NCI-H446 (cell line): ENCODE measurements around the gene CCZ1.
A peak's percentile ranks its signal among the peaks of the same experiment; 100 is the strongest.
"Not testable (repeated sequence)": the region's sequence is repeated elsewhere in the genome, so short reads cannot be mapped to it uniquely, and the experiment has no call there.

ENCODE experiments used
- DNase-seq, 2 experiments: peaks; one replicate each; lab custom pipeline; 2025; lab: John Stamatoyannopoulos, UW

CCZ1 gene

GRCh38 chr7:5898480-5899224 lies at the start of gene CCZ1:
TSS of gene CCZ1 (plus strand) at chr7:5898733. CDS start at chr7:5898800, 67 bp downstream.
- peak in 1 of 2 experiments; percentile 45 for DNase-seq

GRCh38 chr7:5850944-5851343 lies 47.6 kb upstream of the CCZ1 start:
- no peak for DNase-seq

- DNase-seq: no peak
These were observed 43.8 kb upstream of the CCZ1 start for GRCh38 chr7:5854738-5855137.

GRCh38 chr7:5857041-5857575 lies 41.4 kb upstream of the CCZ1 start:
- DNase-seq: not testable (repeated sequence)

GRCh38 chr7:5858494-5858893 lies 40.0 kb upstream of the CCZ1 start:
- not testable (repeated sequence) for DNase-seq

- not testable (repeated sequence) for DNase-seq
These were observed 37.3 kb upstream of the CCZ1 start for GRCh38 chr7:5861281-5861680.

GRCh38 chr7:5862753-5863366 lies 35.7 kb upstream of the CCZ1 start:
- not testable (repeated sequence) for DNase-seq

GRCh38 chr7:5865279-5865931 lies 33.1 kb upstream of the CCZ1 start:
- not testable (repeated sequence) for DNase-seq

GRCh38 chr7:5867060-5867459 lies 31.5 kb upstream of the CCZ1 start:
- DNase-seq: no peak

- DNase-seq: not testable (repeated sequence)
These were observed 29.6 kb upstream of the CCZ1 start for GRCh38 chr7:5868928-5869341.

- no peak for DNase-seq
These were observed 28.8 kb upstream of the CCZ1 start for GRCh38 chr7:5869691-5870090.

- no peak for DNase-seq
These were observed 28.2 kb upstream of the CCZ1 start for GRCh38 chr7:5870311-5870710.

- no peak for DNase-seq
These were observed 26.2 kb upstream of the CCZ1 start for GRCh38 chr7:5872326-5872725.

- not testable (repeated sequence) for DNase-seq
These were observed 18.9 kb upstream of the CCZ1 start for GRCh38 chr7:5879591-5879990.

- not testable (repeated sequence) for DNase-seq
These were observed 18.4 kb upstream of the CCZ1 start for GRCh38 chr7:5880106-5880505.

- not testable (repeated sequence) for DNase-seq
These were observed 14.1 kb upstream of the CCZ1 start for GRCh38 chr7:5884431-5884830.

- not testable (repeated sequence) for DNase-seq
These were observed 10.5 kb upstream of the CCZ1 start for GRCh38 chr7:5888021-5888420.

- not testable (repeated sequence) for DNase-seq
These were observed 8.3 kb upstream of the CCZ1 start for GRCh38 chr7:5890244-5890643.

GRCh38 chr7:5892498-5892897 lies 6.0 kb upstream of the CCZ1 start:
- DNase-seq: no peak

- not testable (repeated sequence) for DNase-seq
These were observed 1.1 kb upstream of the CCZ1 start for GRCh38 chr7:5897369-5897919.

GRCh38 chr7:5903002-5903401 lies 4.5 kb downstream of the CCZ1 start:
- DNase-seq: not testable (repeated sequence)

- not testable (repeated sequence) for DNase-seq
These were observed 6.2 kb downstream of the CCZ1 start for GRCh38 chr7:5904726-5905125.
